Measurements from ENCODE around the gene CCNT1. TPM values are rescaled to one million over a fixed set of nuclear protein-coding genes. Genes with fewer than 3 reads are reported as not detected.
A peak's percentile ranks its signal among the peaks of the same experiment; 100 is the strongest.

The CCNT1 gene
- total and polyA plus RNA-seq, 2 of the 13 experiments (the other 11 are each of a cell fraction or from before 2014, with no cell fraction given), result 18.0 to 28.2 TPM

GRCh38 chr12:48681710-48682532 is 34.6 kb downstream of the CCNT1 start, which contains the start of gene KANSL2 (continued):
- TF ChIP-seq ZNF354B (CRISPR knock-in tag; IDR thresholded peaks at IDR 0.05), result 0 out of 2 replicates have a peak, but pooled peaks have one; percentile 87
- no peak for TF ChIP-seq HMG20A (CRISPR knock-in tag; IDR thresholded peaks at IDR 0.05; ENCODE audit: borderline replicate concordance)
- TF ChIP-seq HINFP (CRISPR knock-in tag; IDR thresholded peaks at IDR 0.05; ENCODE audit: low read depth), result peak; percentile 80
- peak; percentile 91; the same call in 1 of the 2 replicates for TF ChIP-seq ZFP36L2 (CRISPR knock-in tag; IDR thresholded peaks at IDR 0.05)
- TF ChIP-seq REXO4 (CRISPR knock-in tag; IDR thresholded peaks at IDR 0.05; ENCODE audit: borderline replicate concordance), result peak; percentile 77; the same call in 1 of the 2 replicates
- no peak for TF ChIP-seq ZNF616 (CRISPR knock-in tag; IDR thresholded peaks at IDR 0.05; ENCODE audit: low read depth)
- peak; percentile 82; the same call in 1 of the 2 replicates for TF ChIP-seq ZNF383 (CRISPR knock-in tag; IDR thresholded peaks at IDR 0.05; ENCODE audit: borderline replicate concordance)
- no peak for TF ChIP-seq E2F5 (CRISPR knock-in tag; conservative IDR thresholded peaks at IDR 0.05)
- TF ChIP-seq ZNF557 (CRISPR knock-in tag; IDR thresholded peaks at IDR 0.05), result no peak
- TF ChIP-seq PHB2 (IDR thresholded peaks at IDR 0.05; ENCODE audit: partially characterized antibody), result no peak
- TF ChIP-seq ZNF768 (CRISPR knock-in tag; IDR thresholded peaks at IDR 0.05), result peak; percentile 58; the same call in 1 of the 2 replicates
- peak; percentile 43 for TF ChIP-seq FOSL2 (CRISPR knock-in tag; IDR thresholded peaks at IDR 0.05)
- TF ChIP-seq ZNF574 (CRISPR knock-in tag; IDR thresholded peaks at IDR 0.05), result peak; percentile 67; the same call in 1 of the 2 replicates
- TF ChIP-seq ZNF570 (CRISPR knock-in tag; IDR thresholded peaks at IDR 0.05; ENCODE audit: borderline replicate concordance), result 0 out of 2 replicates have a peak, but pooled peaks have one; percentile 69
- TF ChIP-seq ZNF883 (CRISPR knock-in tag; IDR thresholded peaks at IDR 0.05; ENCODE audit: not compliant biosample characterization), result peak; percentile 70
- TF ChIP-seq ZBTB3 (CRISPR knock-in tag; IDR thresholded peaks at IDR 0.05; ENCODE audit: borderline replicate concordance, low read depth), result peak; percentile 60; the same call in 1 of the 2 replicates
- peak; percentile 60; the same call in 1 of the 2 replicates for TF ChIP-seq AHDC1 (CRISPR knock-in tag; IDR thresholded peaks at IDR 0.05; ENCODE audit: borderline replicate concordance)
- TF ChIP-seq ZNF17 (CRISPR knock-in tag; IDR thresholded peaks at IDR 0.05), result no peak
